GM23248 (cell line): ENCODE data around the gene MPPED2.

Source experiments
- EZH2 ChIP-seq: fragments of 200-600 bp; sonication (generic); IDR thresholded peaks from 2 replicates; pipeline ENCODE4 v1.6.1; 2018; ENCODE audit warnings: antibody characterized with exemption, mild to moderate bottlenecking; ENCODE audit not compliant: insufficient read depth, poor library complexity, severe bottlenecking
- EZH2phosphoT487 ChIP-seq: fragments of 200-600 bp; sonication (generic); IDR thresholded peaks from 2 replicates; pipeline ENCODE4 v1.6.1; 2018; ENCODE audit warnings: antibody characterized with exemption, moderate library complexity, mild to moderate bottlenecking, low read depth; ENCODE audit not compliant: insufficient read depth

DNA sequence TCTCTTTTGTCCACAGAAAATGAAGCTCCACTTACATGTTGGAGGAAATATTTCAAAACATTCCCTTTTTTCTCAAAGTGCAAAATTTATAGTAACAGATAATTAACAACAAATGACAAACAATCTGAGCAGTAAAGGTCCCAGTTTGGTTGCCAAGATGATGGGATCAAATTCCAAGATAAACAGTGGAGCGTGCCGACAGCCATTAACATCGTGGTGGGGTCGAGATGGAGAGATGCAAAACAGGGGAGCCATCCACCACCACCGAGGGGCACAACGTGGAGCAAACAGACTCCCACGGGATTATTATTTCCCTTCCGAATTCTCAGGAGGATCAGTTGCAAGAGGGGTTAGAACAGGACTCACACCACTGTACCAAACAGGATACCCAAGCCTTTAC lies 17.2 kb downstream of the MPPED2 start:
- TF ChIP-seq EZH2 (no peak), EZH2phosphoT487 (no peak)
